T-helper 9 cell (primary cell): ENCODE data around the gene ATP6V0C.
"Not testable (repeated sequence)": the region's sequence is repeated elsewhere in the genome, so short reads cannot be mapped to it uniquely, and the experiment has no call there.

Experiments used
- DNase-seq: peaks from one replicate; pipeline ENCODE4 v3.0.0-alpha.2; 2020

The ATP6V0C gene

GRCh38 chr16:2560131-2560797 is 46.5 kb downstream of the ATP6V0C start:
- not testable (repeated sequence) for DNase-seq

GRCh38 chr16:2560798-2561133 is 47.0 kb downstream of the ATP6V0C start:
- DNase-seq = peak; percentile 36

GRCh38 chr16:2567506-2567905 is 53.8 kb downstream of the ATP6V0C start:
- DNase-seq = not testable (repeated sequence)

GRCh38 chr16:2568573-2568972 is 54.8 kb downstream of the ATP6V0C start:
- not testable (repeated sequence) for DNase-seq
